NCI-H2107 treated with DMSO at 0.1 percent for 48 hours (cell line): ENCODE measurements around the gene IL17RC.
A peak's percentile ranks its signal among the peaks of the same experiment; 100 is the strongest.
"Not testable (repeated sequence)": the region's sequence is repeated elsewhere in the genome, so short reads cannot be mapped to it uniquely, and the experiment has no call there.

ENCODE experiments used
- DNase-seq: peaks from one replicate; lab custom pipeline; 2025; ENCODE audit not compliant: unreplicated experiment; lab: John Stamatoyannopoulos, UW

IL17RC gene

GRCh38 chr3:9914559-9915253, 2.2 kb upstream of the IL17RC start:
- DNase-seq = no peak

DNA sequence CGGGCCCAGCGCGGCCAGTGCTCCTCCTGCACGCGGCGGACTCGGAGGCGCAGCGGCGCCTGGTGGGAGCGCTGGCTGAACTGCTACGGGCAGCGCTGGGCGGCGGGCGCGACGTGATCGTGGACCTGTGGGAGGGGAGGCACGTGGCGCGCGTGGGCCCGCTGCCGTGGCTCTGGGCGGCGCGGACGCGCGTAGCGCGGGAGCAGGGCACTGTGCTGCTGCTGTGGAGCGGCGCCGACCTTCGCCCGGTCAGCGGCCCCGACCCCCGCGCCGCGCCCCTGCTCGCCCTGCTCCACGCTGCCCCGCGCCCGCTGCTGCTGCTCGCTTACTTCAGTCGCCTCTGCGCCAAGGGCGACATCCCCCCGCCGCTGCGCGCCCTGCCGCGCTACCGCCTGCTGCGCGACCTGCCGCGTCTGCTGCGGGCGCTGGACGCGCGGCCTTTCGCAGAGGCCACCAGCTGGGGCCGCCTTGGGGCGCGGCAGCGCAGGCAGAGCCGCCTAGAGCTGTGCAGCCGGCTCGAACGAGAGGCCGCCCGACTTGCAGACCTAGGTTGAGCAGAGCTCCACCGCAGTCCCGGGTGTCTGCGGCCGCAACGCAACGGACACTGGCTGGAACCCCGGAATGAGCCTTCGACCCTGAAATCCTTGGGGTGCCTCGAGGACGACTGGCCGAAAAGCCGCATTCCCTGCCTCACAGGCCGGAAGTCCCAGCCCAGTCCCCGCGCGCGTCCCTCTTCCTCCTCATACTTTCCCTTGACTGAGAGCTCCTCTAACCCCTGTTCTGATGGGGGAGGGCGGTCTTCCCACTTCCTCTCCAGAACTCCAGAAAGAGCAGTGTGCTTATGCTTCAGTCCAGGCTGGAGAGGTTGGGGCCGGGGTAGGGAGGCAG, 1.4 kb upstream of the IL17RC start:
- DNase-seq = no peak

DNA sequence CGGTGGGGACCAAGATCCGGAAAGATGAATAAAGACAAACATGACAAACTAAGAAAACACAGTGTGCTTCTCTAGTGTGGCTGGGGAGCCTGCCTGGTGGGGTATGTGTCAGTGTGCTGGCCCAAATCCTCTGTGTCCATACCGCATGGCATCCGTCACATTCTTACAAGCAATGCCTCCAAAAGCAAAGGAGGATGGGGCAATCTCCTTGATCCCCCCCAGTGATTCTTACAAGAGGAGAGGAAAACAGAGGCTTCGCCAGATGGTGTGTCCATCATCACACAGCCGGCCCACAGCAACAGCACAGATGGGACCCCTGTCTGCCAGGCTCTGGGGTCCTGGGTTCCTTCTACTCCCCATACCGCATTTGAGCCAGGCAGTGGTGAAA, 558 bp upstream of the IL17RC start:
- DNase-seq = no peak

- DNase-seq = no peak
These were observed 922 bp downstream of the IL17RC start for GRCh38 chr3:9917820-9918219.

GRCh38 chr3:9918261-9919038, 1.6 kb downstream of the IL17RC start:
- no peak for DNase-seq

DNA sequence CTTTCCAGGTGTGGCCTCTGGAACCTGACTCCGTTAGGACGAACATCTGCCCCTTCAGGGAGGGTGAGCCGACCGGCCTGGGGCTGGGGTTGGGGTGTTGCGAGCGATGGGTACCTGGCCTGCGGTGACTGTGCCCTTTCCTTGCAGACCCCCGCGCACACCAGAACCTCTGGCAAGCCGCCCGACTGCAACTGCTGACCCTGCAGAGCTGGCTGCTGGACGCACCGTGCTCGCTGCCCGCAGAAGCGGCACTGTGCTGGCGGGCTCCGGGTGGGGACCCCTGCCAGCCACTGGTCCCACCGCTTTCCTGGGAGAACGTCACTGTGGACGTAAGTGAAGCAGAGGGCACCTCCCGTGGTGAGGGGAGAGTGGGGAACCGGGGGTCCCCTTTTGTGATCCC, 11.3 kb downstream of the IL17RC start:
- DNase-seq = no peak

DNA sequence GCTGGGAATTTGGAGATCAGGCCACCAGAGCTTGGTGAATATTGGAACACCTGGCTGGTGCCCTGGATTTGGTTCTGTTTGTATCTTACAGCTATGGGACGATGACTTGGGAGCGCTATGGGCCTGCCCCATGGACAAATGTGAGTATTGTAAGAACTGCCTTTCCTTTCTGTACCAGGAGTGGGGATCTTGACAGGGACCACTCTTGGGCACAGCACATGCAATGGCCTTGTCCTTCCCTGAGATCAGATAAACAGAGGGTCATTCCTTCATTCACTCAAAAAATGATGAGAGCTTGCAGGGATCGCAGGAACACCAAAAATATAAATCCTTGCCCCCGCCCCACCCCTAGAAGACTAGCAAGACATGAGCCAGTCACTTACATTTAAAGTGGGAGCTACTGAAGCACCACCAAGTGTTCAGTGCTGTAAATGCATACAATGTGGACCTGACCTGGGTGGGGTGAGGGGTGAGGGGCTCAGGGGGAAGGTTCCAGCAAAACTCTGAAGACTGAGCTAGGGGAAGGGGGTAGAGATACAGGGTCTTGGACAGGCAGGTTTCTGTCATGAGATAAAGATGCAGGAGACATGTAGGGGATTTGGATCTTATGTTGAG, 14.0 kb downstream of the IL17RC start:
- no peak for DNase-seq

DNA sequence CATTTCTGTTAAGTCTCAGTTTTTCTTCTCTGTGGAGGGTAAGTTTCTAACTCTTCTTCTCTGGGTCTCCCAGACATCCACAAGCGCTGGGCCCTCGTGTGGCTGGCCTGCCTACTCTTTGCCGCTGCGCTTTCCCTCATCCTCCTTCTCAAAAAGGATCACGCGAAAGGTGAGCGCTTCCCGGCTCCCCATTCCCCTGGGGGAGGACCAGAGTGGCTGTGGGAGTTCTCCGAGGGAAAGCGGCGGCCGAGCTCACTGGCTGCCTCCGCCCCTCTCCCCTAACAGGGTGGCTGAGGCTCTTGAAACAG, 15.6 kb downstream of the IL17RC start:
- no peak for DNase-seq

DNA sequence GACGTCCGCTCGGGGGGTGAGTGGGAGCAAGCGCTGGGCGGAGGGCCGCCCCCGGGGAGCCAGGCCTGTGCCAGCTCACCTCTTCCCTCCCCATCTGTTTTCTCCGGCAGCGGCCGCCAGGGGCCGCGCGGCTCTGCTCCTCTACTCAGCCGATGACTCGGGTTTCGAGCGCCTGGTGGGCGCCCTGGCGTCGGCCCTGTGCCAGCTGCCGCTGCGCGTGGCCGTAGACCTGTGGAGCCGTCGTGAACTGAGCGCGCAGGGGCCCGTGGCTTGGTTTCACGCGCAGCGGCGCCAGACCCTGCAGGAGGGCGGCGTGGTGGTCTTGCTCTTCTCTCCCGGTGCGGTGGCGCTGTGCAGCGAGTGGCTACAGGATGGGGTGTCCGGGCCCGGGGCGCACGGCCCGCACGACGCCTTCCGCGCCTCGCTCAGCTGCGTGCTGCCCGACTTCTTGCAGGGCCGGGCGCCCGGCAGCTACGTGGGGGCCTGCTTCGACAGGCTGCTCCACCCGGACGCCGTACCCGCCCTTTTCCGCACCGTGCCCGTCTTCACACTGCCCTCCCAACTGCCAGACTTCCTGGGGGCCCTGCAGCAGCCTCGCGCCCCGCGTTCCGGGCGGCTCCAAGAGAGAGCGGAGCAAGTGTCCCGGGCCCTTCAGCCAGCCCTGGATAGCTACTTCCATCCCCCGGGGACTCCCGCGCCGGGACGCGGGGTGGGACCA, 16.1 kb downstream of the IL17RC start:
- peak; percentile 40 for DNase-seq

DNA sequence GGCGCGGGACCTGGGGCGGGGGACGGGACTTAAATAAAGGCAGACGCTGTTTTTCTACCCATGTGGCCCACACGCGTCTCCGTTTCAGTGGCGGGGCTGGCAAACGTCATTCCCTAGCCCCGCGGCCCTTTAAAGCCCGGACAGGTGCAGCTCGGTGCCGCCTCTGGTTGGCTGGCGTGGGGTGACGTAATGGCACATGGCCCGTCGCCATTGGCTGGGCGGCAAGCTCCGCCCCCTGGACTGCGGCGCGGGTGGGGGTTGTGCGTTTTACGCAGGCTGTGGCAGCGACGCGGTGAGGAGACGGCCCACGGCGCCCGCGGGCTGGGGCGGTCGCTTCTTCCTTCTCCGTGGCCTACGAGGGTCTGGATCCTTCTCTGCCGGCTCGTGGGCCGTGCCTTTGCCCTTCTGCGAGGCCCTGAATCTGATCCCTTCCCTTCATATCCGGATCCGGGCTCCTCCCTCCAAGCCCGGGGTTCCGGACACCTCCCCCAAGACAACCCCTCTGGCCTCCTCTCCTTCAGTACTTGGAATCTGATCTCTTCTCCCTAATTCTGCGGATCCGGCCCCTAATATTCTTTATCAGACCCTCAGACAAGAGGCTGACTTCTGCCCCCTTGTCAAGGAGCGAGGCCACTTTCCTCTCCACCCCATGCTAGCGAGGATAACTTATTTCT, 16.8 kb downstream of the IL17RC start, which contains the start of gene CRELD1:
CRELD1 (plus strand) TSS at position 274 of the 674 bp plus-strand sequence. CDS start 605 bp downstream, outside the sequence.
- peak; percentile 72 for DNase-seq

- no peak for DNase-seq
These were observed 17.3 kb downstream of the IL17RC start for GRCh38 chr3:9934235-9934621.

DNA sequence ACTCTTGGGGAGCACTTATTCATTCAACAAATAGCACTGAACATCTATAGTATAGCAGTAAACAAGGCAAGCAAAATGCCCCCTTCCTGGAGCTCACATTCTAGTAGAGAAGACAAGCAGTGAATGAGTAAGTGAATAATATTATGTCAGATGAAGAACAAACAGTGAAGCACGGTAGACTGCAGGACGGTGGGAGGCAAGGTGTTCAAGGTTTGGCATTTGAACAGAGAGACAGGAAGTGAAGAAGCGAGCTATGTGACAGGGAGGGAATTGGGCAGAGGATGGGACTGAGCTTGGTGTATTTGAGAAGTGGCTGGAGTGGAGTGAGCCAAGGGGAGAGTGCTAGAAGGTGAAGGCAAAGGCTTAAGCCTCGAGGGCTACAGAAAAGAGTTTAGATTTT, 18.1 kb downstream of the IL17RC start:
- DNase-seq = no peak

GRCh38 chr3:9935966-9936510, 19.1 kb downstream of the IL17RC start:
- DNase-seq = no peak

- DNase-seq = no peak
These were observed 20.8 kb downstream of the IL17RC start for GRCh38 chr3:9937486-9938238.

DNA sequence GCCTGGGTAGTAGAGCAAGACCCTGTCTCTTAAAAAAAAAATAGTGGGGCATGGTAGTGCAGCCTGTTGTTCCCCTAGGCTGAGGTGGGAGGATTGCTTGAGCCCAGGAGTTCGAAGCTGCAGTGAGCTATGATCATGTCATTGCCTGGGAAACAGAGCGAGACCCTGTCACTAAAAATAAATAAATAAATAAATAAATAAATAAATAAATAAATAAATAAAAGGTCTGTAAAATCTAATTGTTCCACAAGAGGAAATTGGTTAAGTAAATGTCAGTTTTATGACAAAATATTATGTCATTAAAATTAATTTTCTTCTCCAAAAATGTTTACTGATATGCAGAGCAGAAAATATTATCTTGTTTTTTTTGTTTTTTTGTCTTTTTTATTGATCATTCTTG, 22.1 kb downstream of the IL17RC start:
- no peak for DNase-seq

DNA sequence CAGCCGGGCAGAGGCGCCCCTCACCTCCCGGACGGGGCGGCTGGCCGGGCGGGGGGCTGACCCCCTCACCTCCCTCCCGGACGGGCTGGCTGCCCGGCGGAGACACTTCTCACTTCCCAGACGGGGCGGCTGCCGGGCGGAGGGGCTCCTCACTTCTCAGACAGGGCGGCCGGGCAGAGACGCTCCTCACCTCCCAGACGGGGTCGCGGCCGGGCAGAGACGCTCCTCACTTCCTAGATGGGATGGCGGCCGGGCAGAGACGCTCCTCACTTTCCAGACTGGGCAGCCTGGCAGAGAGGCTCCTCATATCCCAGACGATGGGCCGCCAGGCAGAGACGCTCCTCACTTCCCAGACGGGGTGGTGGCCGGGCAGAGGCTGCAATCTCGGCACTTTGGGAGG, 23.0 kb downstream of the IL17RC start:
- not testable (repeated sequence) for DNase-seq

- no peak for DNase-seq
These were observed 23.8 kb downstream of the IL17RC start for GRCh38 chr3:9940746-9941145.

GRCh38 chr3:9942164-9942563, 25.3 kb downstream of the IL17RC start:
- no peak for DNase-seq
